Parathyroid adenoma (tissue), 2 donors: Measurements from ENCODE around the gene PIP4K2C.

Source experiments
- H2AFZ ChIP-seq: fragments of 300-600 bp; sonication (generic); one replicate; pipeline ENCODE4 v1.7.0; 2017; ENCODE audit warnings: antibody characterized with exemption, mild to moderate bottlenecking
- H3K27ac ChIP-seq: fragments of 300-600 bp; sonication (generic); one replicate; pipeline ENCODE4 v1.7.0; 2017
- H3K27me3 ChIP-seq: fragments of 300-600 bp; sonication (generic); one replicate; pipeline ENCODE4 v1.7.0; 2017; ENCODE audit warnings: low read length; ENCODE audit not compliant: control insufficient read depth, insufficient read depth
- H3K36me3 ChIP-seq: fragments of 300-600 bp; sonication (generic); one replicate; pipeline ENCODE4 v1.7.0; 2017; ENCODE audit warnings: low read length; ENCODE audit not compliant: control insufficient read depth, insufficient read depth
- H3K4me1 ChIP-seq: fragments of 300-600 bp; sonication (generic); one replicate; pipeline ENCODE4 v1.7.0; 2017; ENCODE audit warnings: control low read depth
- H3K4me2 ChIP-seq: fragments of 300-600 bp; sonication (generic); one replicate; pipeline ENCODE4 v1.7.0; 2017; ENCODE audit warnings: low read length
- H3K4me3 ChIP-seq: fragments of 300-600 bp; sonication (generic); one replicate; pipeline ENCODE4 v1.7.0; 2017; ENCODE audit warnings: low read depth, low read length
- H3K79me2 ChIP-seq: fragments of 300-600 bp; sonication (generic); one replicate; pipeline ENCODE4 v1.7.0; 2017; ENCODE audit warnings: control low read depth
- H3K9ac ChIP-seq: fragments of 300-600 bp; sonication (generic); one replicate; pipeline ENCODE4 v1.7.0; 2017; ENCODE audit warnings: mild to moderate bottlenecking
- H3K9me3 ChIP-seq: fragments of 300-600 bp; sonication (generic); one replicate; pipeline ENCODE4 v1.7.0; 2017; ENCODE audit warnings: low read length; ENCODE audit not compliant: control insufficient read depth
- CTCF ChIP-seq: fragments of 300-600 bp; sonication (generic); IDR thresholded peaks from one replicate; pipeline ENCODE4 v1.7.0; 2017; ENCODE audit warnings: antibody characterized with exemption, mild to moderate bottlenecking
- donor health status: primary hyperparathyroidism.

PIP4K2C gene

GRCh38 chr12:57575771-57576612 is 15.0 kb upstream of the PIP4K2C start:
- Histone ChIP-seq H3K4me2 (no peak overlapping the region), H3K27ac (no peak overlapping the region), H3K4me3 (no peak overlapping the region), H2AFZ (no peak overlapping the region), H3K79me2 (no peaks in the 10 kb centered on the region), H3K9ac (no peak overlapping the region), H3K9me3 (no peaks in the 10 kb centered on the region), H3K27me3 (no peaks in the 10 kb centered on the region), H3K36me3 (no peaks in the 10 kb centered on the region), H3K4me1 (no peaks in the 10 kb centered on the region)
- no peak for TF ChIP-seq CTCF

GRCh38 chr12:57576613-57577160 is 14.3 kb upstream of the PIP4K2C start:
- H3K27me3 ChIP-seq = no peaks in the 10 kb centered on the region
- H3K27ac ChIP-seq = no peak overlapping the region
- H2AFZ ChIP-seq = no peak overlapping the region
- H3K36me3 ChIP-seq = no peaks in the 10 kb centered on the region
- no peaks in the 10 kb centered on the region for H3K9me3 ChIP-seq
- TF ChIP-seq CTCF = no peak
- H3K4me2 ChIP-seq = no peak overlapping the region
- no peak overlapping the region for H3K4me3 ChIP-seq
- no peaks in the 10 kb centered on the region for H3K79me2 ChIP-seq
- no peak overlapping the region for H3K9ac ChIP-seq
- H3K4me1 ChIP-seq = no peaks in the 10 kb centered on the region

GRCh38 chr12:57577981-57578758 is 12.8 kb upstream of the PIP4K2C start:
- no peak for TF ChIP-seq CTCF
- no peaks in the 10 kb centered on the region for H3K9me3 ChIP-seq
- H3K79me2 ChIP-seq = no peaks in the 10 kb centered on the region
- no peaks in the 10 kb centered on the region for H3K27me3 ChIP-seq
- no peak overlapping the region for H3K4me3 ChIP-seq
- H2AFZ ChIP-seq = no peak overlapping the region
- no peaks in the 10 kb centered on the region for H3K4me1 ChIP-seq
- H3K4me2 ChIP-seq = no peak overlapping the region
- H3K9ac ChIP-seq = no peak overlapping the region
- no peaks in the 10 kb centered on the region for H3K36me3 ChIP-seq
- no peak overlapping the region for H3K27ac ChIP-seq

- Histone ChIP-seq H3K79me2 (no peaks in the 10 kb centered on the region), H3K4me2 (no peak overlapping the region), H3K4me3 (no peak overlapping the region), H3K9me3 (no peaks in the 10 kb centered on the region), H3K27me3 (no peaks in the 10 kb centered on the region), H2AFZ (no peak overlapping the region), H3K4me1 (no peaks in the 10 kb centered on the region), H3K27ac (no peak overlapping the region), H3K9ac (no peak overlapping the region), H3K36me3 (no peaks in the 10 kb centered on the region)
- TF ChIP-seq CTCF = no peak
These were observed 12.0 kb upstream of the PIP4K2C start for GRCh38 chr12:57579011-57579410.
